Measurements from ENCODE around the gene CADM4.

DNA sequence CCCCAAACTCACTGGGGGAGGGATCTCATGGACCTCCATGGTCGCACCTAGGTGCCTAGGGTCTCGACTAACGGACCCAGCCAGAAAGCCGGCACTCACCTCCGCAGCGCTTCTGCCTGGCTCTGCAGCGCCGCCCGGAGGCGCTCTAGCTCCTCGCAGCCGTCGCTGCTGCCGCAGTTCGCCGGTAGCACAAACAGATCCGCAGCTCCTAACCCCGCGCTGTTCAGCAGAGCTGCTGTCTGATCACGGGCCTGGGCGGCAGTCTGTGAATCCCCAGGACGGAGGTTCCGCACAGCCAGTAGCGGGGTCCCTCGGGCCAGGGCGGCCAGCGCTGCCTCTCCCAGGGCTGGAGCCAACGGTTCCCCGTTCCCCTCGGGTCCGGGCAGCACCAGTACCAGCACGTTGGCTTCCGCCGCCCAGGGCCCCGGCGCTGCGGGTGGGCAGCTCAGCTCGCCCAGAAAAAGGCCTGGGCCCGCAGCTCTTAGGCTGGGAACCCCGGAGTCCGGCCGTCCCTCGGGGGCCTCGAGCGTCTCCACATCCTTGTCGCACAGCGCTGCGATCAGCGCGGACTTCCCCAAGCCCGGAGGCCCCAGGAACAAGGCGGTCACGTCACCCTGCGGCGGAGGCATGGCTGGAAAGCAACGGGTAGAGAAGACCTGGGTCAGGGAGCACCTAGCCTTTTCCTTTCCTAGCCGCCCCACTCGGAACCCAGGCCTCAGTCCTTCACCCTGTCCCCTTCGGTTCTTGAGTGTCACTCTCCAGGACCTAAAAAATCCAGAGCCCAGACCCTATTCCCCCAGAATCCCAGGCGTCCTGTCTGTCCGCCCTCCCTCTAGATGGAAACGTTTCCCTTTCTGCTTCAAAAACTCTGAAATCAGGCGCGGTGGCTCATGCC lies 44.7 kb downstream of the CADM4 start:
- TF ChIP-seq, protein P1, sequence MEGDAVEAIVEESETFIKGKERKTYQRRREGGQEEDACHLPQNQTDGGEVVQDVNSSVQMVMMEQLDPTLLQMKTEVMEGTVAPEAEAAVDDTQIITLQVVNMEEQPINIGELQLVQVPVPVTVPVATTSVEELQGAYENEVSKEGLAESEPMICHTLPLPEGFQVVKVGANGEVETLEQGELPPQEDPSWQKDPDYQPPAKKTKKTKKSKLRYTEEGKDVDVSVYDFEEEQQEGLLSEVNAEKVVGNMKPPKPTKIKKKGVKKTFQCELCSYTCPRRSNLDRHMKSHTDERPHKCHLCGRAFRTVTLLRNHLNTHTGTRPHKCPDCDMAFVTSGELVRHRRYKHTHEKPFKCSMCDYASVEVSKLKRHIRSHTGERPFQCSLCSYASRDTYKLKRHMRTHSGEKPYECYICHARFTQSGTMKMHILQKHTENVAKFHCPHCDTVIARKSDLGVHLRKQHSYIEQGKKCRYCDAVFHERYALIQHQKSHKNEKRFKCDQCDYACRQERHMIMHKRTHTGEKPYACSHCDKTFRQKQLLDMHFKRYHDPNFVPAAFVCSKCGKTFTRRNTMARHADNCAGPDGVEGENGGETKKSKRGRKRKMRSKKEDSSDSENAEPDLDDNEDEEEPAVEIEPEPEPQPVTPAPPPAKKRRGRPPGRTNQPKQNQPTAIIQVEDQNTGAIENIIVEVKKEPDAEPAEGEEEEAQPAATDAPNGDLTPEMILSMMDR (conservative IDR thresholded peaks at IDR 0.05) = peak; percentile 80
- no peak for TF ChIP-seq ZFX (IDR thresholded peaks at IDR 0.05)
